Stimulated activated CD4-positive, alpha-beta T cell treated with anti-CD3 and anti-CD28 coated beads, Interleukin-4, amount 100 ng/mL, for 1 hour (primary cell): Measurements from ENCODE around the gene PKD1.
"Not testable (repeated sequence)": the region's sequence is repeated elsewhere in the genome, so short reads cannot be mapped to it uniquely, and the experiment has no call there.

Experiments used
- DNase-seq: peaks from one replicate; pipeline ENCODE4 v3.0.0-alpha.2; 2020

Gene PKD1

DNA sequence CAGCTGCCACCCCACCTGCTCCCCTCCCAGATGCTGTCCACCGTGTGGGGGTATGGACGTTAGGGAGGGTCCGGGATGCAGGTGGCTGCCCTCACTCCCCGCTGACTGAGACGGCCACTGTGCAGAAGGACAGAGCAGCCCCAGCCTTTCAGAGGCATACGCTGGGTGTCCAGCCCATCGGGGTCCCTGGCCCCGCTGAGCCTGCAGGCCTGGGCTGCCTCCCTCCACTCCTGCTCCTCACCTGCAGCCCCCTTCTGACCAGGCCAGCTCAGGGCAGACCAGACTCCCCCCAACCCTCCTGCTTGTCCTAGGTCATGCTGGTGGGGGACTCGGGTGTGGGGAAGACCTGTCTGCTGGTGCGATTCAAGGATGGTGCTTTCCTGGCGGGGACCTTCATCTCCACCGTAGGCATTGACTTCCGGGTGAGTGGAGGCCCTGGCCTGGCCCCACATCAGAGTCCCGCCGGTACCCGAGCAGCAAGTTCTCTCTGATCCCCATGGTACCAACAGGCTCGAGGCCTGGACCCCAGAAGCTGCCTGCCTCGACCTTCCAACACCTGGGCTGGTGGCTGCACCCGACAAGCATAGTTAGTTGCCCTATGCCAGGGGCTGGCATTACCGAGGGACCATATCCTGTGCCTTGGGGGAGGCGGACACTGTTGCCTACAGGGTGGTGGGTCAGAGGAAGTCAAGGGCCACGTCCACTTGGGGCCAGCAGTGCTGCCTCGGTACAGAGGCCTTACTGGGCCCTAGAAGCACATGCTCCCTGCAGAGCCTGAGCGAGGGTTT is 14.1 kb upstream of the PKD1 start:
- peak; percentile 28 for DNase-seq

DNA sequence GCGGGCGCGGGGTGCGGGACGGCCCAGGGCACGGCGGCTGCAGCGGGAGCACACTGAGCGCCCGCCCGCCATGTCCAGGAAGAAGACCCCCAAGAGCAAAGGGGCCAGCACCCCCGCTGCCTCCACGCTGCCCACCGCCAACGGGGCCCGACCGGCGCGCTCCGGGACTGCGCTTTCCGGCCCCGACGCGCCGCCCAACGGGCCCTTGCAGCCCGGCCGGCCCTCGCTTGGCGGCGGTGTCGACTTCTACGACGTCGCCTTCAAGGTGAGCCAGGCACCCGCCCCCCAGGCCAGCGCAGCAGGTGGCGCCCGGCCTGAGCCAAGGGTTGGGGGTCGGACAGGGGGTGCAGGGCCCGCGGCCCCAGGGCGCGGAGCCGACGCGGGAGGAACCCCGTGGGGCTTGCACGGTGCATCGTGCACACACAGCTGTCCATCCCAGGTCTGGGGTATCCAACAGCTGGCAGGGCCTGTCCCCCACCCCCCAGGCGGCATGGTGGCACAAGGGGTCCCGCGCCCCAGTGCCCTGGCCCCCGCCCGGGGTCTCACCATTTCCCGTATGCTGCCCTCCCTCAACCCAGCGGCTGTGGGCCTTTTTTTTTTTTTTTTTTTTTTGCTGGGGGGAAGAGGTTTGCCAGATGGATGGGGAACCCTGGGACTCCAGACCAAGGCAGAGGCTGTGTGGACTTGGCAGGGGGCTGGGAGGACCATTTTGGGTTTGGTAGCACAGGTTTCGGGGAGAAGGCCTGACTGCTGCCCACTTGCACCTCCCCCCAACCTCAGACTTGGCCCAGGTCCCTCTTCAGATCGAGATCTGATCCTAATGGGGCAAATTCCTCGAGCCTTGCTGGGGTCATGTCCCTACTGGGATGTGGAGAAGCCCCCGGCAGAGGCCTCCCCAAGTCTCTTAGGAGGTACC is 13.3 kb upstream of the PKD1 start:
- peak; percentile 29 for DNase-seq

DNA sequence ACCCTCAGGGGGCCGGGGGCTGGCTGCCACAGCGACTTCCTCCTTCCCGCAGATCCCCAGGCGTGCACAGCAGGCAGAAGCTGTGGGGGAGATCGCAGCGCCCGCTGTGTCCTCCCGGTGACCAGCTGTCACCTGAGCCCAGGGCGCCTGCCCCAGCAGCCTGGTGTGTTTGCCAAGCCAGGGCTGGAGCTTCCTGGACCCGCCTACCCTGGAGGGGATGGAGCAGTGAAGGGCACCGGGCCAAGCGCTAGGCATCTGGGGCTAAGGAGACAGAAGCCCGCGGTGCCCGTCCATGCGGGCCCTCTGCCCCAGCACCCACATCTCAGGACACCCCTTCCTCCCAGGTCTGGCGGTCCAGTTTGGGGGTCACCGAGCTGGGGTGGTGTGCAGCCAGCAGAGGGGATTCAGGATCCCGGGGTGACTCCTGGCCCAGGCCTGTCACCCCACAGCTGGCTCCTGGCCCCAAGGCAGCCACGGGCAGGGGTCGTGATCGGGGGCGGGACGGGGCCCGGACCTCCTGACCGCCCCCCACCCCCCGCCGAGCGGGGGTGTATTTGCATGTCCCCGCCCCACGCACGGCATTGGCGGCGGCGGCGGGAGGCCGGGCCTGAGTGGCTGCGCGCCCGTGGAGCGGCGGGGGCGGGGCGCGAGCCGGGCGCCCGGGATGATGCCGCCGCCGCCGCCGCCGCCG is 12.4 kb upstream of the PKD1 start, which contains the start of gene RAB26:
Gene RAB26, plus strand, starts transcription at position 645 of the 691 bp plus-strand sequence. CDS start 159 bp downstream, outside the sequence.
- DNase-seq = peak; percentile 59

DNA sequence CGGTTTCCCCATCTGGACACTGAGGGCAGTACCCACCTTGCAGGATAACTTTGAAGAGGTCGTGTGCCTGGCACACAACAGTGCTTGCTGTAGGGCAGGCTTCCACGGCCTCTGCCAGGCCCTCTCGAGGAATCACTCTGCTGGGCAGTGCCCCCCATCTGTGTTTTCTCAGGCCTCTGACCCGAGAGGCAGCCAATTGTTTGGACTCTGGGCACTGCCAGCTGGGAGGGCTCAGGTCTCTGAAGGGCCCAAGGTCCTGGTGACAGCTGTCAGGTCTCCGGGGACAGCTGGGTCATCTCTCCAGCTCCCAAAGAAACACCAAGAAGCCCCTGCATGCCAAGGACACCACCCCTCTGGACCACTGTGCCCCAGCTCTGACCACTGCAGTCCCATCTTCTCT is 11.7 kb upstream of the PKD1 start:
- DNase-seq = no peak

DNA sequence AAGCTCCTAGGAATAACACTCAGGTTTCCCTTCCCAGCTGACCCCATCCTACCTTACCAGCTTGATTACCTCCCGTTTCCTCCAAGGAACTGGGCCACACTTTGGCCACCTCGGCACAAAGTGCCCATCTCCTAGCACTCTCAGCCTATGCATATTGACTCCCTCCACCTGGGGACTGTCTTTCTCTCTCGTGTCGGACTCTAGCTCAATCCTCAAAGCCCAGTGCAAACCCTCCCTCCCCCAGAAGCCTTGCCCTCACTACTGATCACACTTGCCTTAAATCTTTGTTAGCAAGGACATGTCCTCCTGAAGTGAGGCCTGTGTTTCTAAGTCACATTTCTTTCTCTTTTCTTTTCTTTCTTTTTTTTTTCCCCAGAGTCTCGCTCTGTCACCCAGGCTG is 10.1 kb upstream of the PKD1 start:
- no peak for DNase-seq

DNA sequence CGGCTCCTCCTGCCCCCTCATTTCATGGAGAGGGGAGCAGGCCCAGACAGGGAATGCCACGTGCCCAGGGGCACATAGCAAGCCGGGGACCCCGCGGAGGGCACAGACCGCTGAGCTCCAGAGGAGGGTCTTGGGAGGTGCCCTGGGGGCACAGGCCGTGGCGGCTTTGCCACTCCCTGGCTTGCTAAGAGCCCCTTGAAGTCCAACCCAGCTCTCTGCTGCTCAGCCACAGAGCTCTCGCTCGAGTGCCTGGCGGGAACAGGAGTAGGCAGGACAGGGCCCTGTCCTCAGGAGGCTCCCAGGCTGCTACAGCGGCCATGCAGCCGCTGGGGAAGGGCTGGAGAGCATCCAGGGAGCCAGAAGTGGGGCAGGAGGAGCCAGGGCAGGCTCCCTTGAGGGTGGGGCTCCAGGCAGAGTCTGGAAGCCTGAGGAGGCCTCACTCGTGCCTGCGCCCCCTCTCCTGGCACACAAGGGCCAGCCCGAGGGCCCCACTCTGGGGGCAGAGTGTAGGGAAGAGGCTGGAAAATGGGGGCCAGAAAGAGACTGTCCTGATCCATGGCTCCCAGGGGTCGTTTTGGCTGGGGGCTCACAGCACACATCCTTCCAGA is 8.3 kb upstream of the PKD1 start:
- no peak for DNase-seq

DNA sequence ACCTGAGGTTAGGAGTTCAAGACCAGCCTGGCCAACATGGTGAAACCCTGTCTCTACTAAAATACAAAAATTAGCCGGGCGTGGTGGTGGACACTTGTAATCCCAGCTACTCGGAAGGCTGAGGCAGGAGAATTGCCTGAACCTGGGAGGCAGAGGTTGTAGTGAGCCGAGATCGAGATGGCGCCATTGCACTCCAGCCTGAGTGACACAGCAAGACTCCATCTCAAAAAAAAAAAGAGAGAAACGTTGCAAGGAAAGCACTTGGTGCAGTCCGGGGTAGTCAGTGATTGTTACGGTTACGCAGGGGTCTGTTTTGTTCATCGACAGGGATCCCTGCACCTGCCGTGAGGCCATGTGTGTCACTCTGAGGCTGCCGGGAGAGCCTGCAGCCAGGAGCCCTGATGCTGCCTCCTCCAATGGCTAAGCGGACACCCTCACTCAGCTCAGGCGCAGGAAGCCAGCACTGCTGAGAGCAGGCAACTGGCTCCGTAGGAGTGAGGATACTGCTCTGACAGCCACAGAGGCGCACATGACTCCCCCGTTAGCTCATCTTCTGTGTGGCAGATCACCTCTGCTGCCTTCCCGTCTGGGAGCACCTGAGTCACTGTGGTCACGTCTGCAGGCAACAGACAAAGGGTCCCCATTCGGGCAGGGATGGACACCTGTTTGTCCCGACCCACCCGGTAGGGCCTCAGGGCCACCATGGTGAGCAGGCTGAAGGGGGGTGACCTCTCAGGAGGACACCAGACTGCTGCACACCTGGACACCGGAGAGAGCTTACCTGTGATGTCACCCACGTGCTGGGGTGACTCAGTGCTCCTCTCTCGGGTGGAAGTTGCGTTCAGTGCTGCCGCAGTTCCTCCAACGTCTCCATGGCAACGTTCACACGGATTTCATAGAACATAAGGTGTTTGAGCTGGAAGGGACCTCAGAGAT is 7.5 kb upstream of the PKD1 start:
- no peak for DNase-seq

DNA sequence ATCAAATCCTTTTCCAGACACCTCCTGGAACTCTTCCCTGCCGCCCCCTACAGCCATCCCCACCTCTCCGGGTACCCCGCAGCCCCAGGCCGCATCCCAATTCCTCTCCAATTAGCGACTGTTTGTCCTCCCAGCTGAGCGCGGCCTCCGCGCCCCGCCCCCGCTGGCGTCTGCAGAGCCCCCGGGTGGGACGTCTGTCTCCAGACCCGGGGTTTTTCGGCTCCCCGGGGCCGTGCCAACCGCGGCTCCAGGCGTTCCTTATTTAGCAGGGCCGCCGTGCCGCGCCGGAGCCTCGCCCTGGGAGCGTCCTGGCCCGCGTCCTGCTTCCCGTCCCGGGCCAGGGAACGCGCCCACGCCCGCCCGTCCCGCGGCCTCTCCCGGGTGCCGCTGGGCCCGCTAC is 627 bp downstream of the PKD1 start:
- DNase-seq = peak; percentile 23

DNA sequence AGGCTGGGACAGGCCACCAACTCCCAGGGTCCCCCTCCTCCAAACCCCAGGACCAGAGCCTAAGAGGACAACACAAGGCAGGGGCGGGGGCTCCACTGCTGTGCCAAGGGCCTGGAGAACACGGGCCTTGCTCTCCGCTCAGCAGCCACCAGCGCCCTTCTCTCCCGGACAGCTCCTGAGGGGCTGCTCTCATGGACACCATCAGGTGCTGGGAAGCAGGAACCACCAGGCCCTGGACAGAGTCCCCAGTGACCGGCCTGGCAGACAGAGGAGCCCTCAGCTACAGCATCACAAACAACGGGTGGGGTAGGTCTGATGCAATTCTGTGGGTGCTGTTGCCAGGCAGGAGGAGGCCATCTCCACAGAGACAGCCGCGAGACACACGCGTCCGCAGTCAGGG is 1.9 kb downstream of the PKD1 start:
- DNase-seq = not testable (repeated sequence)

DNA sequence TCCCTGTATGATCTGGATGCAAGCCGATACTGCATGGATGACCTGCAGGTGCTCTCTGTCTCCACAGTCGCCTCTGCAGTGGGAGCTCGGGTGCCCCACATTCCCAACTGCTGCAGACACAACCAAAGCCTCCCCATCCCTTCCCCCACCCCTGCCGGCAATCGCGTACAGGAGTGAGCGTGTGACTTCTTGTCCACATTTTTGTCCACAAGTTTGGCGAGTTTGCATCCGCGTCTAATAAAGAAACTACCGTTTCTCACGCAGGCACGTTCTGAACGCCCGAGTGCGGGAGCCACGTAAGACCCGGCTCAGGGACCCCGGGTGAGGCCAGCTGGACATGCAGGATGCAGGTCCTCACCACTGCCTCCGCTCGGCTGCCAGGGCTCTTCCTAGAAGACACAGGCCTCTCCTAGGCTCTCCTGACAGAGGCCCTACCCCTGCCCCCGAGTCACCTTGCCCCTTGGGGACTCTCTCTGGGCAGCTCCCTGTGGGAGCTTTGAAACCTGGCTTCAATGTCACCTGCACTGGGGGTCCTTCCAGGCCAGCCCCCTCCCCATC is 5.7 kb downstream of the PKD1 start:
- DNase-seq = not testable (repeated sequence)

DNA sequence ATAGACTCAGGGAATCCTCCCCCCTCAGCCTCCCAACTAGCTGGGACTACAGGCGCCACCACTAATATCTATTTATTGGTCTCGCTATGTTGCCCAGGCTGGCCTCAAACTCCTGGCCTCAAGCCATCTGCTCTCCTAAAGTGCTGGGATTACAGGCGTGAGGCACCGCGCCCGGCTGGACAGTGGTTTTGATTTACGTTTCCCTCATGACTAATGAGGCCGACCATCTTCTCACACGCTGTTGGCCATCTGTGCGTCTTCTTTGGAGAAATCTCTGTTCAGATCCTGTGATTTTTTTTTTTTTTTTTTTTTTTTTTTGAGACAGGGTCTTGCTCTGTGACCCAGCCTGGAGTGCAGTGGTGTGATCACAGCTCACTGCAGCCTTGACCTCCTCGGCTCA is 6.4 kb downstream of the PKD1 start:
- DNase-seq = not testable (repeated sequence)

DNA sequence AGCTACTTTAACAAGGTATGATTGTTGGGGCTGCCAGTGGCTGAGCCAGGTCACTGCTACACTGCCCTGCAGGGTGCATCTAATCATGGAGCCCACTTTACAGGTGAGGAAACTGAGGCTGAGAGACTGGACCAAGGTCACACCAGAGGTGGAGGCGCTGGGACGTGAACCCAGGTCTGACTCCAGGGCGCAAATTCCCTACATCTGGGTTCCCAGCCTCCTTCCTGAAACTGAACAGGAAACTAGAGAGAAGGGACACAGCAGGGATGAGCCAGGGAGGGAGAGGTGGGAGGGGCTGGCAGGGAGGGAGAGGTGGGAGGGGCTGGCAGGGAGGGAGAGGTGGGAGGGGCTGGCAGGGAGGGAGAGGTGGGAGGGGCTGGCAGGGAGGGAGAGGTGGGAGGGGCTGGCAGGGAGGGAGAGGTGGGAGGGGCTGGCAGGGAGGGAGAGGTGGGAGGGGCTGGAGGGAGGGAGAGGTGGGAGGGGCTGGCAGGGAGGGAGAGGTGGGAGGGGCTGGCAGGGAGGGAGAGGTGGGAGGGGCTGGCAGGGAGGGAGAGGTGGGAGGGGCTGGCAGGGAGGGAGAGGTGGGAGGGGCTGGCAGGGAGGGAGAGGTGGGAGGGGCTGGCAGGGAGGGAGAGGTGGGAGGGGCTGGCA is 7.9 kb downstream of the PKD1 start:
- not testable (repeated sequence) for DNase-seq

DNA sequence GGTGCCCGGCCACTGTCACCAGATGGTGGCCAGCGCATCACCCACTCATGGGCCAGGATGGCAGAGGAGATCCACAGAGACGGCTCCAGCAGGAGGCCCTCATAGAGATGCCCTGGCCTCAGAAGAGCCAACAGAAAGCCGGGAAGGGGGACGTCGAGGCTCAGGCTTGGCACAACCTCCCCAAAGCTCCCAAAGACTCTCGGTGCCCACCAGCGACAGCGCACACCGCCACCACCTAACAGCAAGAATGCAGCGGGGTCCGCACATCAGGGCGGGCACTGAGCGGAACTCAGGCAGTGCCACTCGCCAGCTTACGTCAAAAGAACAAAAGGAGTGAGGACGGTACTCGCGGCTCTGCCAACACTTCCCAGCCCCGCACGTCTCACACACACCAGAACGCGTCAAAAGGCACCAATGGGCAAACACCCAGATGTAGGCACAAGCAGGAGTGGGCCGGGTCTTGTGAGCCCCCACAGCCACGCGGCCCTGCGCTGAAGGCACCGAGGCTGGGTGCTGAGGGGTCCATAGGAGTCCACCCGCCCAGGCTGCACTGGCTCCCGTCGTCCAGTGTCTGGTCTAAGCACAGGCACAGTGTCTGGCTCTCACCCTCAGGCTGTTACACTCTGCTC is 8.7 kb downstream of the PKD1 start:
- not testable (repeated sequence) for DNase-seq

DNA sequence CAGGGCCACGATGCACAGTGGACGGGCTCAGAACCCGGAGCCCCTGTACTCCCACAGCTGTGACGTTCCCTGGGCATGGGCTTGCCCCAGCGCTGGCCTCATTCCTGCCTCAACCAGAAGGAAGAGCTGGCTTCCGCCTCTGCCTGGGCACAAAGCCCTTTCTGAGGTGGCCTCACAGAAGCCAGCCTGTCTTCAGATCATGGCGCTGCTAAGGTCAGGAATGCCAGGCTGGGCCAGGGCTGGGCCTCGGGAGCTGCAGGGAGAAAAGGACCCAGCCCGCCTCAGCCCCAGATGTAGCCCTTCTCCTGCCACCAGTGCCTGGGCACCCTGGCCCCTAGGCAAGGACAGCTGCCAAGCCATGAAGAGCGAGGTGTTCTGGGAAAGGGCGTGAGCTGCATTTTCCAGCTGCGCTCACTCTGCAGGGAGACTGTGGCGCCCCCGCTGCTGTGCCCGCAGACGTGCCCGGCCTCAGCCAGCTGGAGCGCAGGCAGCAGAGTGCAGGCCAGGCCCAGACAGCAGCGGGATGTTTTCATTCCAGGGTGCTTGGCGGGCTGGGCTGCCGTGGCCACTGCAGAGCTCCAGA is 9.4 kb downstream of the PKD1 start:
- not testable (repeated sequence) for DNase-seq

DNA sequence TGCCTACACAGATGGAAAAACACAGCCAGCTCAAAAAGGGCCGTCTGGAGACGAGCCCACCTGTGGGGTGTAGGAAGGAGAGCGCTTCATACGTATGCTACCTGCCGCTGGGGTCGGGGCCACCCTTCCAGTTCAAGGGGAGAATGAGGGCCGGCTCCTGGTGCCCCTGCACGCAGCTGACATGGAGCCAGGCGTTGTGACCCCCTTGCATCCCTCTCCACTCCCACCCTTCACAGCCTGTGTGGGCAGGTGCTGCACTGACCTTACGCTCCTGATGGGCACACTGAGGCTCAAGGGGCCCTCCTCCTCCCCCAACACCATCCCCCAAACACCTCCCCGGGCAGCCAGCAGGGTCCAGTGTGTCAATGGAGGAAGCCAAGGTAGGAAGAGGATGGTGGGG is 10.1 kb downstream of the PKD1 start:
- not testable (repeated sequence) for DNase-seq

DNA sequence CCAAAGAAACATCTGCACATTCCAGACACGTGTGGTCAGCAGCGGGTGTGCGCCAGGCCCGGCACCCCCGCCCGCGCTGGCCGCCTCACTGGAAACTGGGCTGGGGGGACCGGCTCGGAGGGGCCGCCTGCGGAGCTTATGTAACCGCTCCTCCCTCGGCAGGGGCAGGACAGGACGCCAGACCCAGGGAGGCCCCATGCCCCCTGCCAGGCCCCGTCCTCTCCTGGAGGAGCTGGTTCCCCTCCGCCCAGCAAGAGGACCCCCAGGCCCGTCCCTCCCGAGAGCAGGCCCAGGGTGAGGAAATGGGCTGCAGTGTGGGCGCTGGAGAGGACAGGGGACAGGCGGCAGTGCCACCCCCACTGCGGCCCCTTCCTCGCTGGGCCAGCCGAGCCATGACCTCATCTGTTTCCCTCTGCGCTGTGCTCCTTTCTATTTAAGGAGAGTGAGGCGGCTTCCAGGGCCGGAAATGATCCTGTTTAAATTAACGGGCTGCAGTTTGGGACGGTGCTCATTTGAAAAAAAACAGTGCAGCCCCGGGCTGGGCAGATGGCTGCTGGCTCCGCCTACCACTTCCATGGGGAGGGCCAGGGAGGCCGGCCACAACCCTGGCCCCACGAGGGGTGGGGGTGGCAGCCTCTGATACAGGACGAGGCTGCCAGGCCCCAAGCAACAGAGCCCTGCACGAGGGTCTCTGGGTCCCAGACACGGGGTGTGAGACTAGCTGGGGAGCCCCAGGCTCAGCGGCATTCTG is 10.8 kb downstream of the PKD1 start:
- not testable (repeated sequence) for DNase-seq

DNA sequence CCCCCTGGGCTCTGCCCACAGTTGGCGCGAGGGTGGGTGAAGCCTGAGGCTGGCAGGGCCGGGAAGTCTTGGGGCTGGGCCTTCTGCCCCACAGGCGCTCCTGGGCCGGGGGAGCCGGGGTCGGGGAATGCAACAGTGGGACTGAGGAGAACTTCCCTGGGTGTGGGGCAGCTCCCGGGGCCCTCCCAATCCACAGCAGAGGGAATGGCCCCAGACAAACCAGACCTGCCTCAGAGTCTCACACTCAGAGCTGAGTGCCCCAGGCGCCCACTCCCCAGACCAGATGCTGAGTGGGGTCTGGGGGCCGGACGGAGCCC is 11.4 kb downstream of the PKD1 start:
- not testable (repeated sequence) for DNase-seq

DNA sequence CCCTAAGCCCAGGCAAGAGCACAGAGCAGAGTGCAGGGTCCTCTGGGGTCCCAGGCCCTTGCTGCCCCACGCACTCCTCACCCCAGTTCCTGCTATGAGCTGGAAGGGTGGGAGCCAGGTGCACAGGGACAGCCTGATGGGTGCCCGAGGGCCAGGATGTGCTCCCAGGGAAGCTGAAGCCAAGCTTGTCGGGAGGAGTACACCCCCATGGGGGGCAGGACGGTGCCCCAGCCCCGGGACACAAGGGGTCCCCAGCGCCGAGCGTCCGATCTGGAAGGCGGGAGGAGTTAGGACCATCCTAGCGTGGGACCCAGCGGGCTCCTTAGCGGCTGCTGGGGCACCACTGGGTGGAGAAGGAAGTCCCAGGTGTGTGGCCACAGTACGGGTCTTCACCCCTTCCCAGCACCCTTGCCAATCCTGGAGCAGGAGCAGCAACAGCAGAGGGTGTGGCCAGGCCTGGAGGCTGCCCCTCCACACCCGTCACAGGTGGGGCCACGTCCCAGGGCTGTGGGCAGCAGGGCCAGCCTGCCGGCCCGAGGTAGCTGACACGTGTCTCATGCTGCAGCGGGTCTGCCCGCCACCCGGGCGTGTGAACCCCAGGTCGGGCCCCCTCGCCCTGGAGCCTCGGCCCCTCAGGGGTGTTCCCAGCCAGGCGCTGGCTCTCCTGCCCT is 11.9 kb downstream of the PKD1 start:
- not testable (repeated sequence) for DNase-seq
